Measurements from ENCODE around the gene SUCLG2. TPM values are rescaled to one million over a fixed set of nuclear protein-coding genes. Genes with fewer than 3 reads are reported as not detected.

SUCLG2 gene
- total and polyA plus RNA-seq, 9 of the 15 experiments (the other 6 are each of a cell fraction or from before 2014, with no cell fraction given): 10.1 to 41.4 (median 29.0) TPM

DNA sequence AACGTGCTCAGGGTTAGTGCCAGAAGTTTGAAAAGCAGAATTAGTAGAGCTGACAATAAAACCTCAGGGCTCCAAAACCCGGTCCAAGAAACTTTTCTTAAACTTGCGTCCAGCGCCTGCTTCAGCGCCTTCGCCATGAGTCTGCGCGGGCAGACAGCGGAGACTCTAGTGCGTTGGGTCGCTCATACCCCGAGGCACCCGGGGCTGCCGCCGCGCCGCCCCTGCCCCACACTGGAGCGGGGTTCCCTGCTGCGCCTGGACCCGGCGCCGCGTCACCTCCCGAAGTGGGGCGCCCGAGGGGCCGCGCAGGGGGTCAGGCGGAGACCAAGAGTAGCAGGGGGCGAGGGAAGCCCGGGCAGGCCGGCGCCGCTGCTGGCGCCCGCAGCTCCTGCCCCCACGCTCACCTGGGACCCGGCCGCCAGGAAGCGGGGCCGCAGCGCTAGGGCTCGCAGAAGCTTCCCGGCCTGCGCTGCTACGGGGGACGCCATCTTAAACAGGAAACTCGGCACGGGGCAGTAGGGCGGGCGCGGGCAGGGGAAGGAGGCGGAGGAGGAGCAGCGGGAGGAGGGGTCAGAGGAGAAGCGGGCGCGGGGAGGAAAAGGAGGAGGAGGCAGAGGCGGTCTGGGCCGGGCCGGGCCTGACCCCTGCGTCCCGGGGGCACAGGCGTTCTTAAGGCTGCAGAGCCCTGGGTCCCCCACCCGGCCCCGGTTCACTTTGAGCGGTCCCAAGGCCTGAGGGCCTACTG lies at the start of gene SUCLG2 (continued):
- TF ChIP-seq, protein P1, sequence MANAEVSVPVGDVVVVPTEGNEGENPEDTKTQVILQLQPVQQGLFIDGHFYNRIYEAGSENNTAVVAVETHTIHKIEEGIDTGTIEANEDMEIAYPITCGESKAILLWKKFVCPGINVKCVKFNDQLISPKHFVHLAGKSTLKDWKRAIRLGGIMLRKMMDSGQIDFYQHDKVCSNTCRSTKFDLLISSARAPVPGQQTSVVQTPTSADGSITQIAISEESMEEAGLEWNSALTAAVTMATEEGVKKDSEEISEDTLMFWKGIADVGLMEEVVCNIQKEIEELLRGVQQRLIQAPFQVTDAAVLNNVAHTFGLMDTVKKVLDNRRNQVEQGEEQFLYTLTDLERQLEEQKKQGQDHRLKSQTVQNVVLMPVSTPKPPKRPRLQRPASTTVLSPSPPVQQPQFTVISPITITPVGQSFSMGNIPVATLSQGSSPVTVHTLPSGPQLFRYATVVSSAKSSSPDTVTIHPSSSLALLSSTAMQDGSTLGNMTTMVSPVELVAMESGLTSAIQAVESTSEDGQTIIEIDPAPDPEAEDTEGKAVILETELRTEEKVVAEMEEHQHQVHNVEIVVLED (CRISPR knock-in tag; IDR thresholded peaks at IDR 0.05): 0 out of 2 replicates have a peak, but pooled peaks have one; percentile 25
- TF ChIP-seq, protein P2, sequence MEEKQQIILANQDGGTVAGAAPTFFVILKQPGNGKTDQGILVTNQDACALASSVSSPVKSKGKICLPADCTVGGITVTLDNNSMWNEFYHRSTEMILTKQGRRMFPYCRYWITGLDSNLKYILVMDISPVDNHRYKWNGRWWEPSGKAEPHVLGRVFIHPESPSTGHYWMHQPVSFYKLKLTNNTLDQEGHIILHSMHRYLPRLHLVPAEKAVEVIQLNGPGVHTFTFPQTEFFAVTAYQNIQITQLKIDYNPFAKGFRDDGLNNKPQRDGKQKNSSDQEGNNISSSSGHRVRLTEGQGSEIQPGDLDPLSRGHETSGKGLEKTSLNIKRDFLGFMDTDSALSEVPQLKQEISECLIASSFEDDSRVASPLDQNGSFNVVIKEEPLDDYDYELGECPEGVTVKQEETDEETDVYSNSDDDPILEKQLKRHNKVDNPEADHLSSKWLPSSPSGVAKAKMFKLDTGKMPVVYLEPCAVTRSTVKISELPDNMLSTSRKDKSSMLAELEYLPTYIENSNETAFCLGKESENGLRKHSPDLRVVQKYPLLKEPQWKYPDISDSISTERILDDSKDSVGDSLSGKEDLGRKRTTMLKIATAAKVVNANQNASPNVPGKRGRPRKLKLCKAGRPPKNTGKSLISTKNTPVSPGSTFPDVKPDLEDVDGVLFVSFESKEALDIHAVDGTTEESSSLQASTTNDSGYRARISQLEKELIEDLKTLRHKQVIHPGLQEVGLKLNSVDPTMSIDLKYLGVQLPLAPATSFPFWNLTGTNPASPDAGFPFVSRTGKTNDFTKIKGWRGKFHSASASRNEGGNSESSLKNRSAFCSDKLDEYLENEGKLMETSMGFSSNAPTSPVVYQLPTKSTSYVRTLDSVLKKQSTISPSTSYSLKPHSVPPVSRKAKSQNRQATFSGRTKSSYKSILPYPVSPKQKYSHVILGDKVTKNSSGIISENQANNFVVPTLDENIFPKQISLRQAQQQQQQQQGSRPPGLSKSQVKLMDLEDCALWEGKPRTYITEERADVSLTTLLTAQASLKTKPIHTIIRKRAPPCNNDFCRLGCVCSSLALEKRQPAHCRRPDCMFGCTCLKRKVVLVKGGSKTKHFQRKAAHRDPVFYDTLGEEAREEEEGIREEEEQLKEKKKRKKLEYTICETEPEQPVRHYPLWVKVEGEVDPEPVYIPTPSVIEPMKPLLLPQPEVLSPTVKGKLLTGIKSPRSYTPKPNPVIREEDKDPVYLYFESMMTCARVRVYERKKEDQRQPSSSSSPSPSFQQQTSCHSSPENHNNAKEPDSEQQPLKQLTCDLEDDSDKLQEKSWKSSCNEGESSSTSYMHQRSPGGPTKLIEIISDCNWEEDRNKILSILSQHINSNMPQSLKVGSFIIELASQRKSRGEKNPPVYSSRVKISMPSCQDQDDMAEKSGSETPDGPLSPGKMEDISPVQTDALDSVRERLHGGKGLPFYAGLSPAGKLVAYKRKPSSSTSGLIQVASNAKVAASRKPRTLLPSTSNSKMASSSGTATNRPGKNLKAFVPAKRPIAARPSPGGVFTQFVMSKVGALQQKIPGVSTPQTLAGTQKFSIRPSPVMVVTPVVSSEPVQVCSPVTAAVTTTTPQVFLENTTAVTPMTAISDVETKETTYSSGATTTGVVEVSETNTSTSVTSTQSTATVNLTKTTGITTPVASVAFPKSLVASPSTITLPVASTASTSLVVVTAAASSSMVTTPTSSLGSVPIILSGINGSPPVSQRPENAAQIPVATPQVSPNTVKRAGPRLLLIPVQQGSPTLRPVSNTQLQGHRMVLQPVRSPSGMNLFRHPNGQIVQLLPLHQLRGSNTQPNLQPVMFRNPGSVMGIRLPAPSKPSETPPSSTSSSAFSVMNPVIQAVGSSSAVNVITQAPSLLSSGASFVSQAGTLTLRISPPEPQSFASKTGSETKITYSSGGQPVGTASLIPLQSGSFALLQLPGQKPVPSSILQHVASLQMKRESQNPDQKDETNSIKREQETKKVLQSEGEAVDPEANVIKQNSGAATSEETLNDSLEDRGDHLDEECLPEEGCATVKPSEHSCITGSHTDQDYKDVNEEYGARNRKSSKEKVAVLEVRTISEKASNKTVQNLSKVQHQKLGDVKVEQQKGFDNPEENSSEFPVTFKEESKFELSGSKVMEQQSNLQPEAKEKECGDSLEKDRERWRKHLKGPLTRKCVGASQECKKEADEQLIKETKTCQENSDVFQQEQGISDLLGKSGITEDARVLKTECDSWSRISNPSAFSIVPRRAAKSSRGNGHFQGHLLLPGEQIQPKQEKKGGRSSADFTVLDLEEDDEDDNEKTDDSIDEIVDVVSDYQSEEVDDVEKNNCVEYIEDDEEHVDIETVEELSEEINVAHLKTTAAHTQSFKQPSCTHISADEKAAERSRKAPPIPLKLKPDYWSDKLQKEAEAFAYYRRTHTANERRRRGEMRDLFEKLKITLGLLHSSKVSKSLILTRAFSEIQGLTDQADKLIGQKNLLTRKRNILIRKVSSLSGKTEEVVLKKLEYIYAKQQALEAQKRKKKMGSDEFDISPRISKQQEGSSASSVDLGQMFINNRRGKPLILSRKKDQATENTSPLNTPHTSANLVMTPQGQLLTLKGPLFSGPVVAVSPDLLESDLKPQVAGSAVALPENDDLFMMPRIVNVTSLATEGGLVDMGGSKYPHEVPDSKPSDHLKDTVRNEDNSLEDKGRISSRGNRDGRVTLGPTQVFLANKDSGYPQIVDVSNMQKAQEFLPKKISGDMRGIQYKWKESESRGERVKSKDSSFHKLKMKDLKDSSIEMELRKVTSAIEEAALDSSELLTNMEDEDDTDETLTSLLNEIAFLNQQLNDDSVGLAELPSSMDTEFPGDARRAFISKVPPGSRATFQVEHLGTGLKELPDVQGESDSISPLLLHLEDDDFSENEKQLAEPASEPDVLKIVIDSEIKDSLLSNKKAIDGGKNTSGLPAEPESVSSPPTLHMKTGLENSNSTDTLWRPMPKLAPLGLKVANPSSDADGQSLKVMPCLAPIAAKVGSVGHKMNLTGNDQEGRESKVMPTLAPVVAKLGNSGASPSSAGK (IDR thresholded peaks at IDR 0.05): peak; percentile 51; the same call in 1 of the 2 replicates
- 0 out of 2 replicates have a peak, but pooled peaks have one; percentile 4 for TF ChIP-seq NCOR1 (IDR thresholded peaks at IDR 0.05)
- peak; percentile 48; the same call in 1 of the 2 replicates for TF ChIP-seq EP400 (IDR thresholded peaks at IDR 0.05)
- TF ChIP-seq SAP30 (IDR thresholded peaks at IDR 0.05; ENCODE audit: borderline replicate concordance, insufficient read depth, low read depth, low read length, poor library complexity, severe bottlenecking): peak; percentile 63
- TF ChIP-seq, protein P3, sequence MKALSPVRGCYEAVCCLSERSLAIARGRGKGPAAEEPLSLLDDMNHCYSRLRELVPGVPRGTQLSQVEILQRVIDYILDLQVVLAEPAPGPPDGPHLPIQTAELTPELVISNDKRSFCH (CRISPR knock-in tag; IDR thresholded peaks at IDR 0.05): no peak
- TF ChIP-seq, protein P3 (tag; IDR thresholded peaks at IDR 0.05): no peak
- TF ChIP-seq CREBBP (IDR thresholded peaks at IDR 0.05; ENCODE audit: low read depth, low read length): no peak
- TF ChIP-seq KAT7 (CRISPR knock-in tag; IDR thresholded peaks at IDR 0.05; ENCODE audit: borderline replicate concordance): peak; percentile 86; the same call in 1 of the 2 replicates
- TF ChIP-seq GTF2E2 (tag; IDR thresholded peaks at IDR 0.05): peak; percentile 69; the same call in 1 of the 2 replicates
- TF ChIP-seq RBM15 (IDR thresholded peaks at IDR 0.05; ENCODE audit: insufficient read depth, low read length): no peak
- TF ChIP-seq RB1 (IDR thresholded peaks at IDR 0.05; ENCODE audit: low read depth): 0 out of 2 replicates have a peak, but pooled peaks have one; percentile 19
- TF ChIP-seq PHF8 (IDR thresholded peaks at IDR 0.05; ENCODE audit: borderline replicate concordance, low read length): peak; percentile 86; the same call in 1 of the 2 replicates

Data from K562 (cell line).